Measurements from ENCODE around the gene CCDC78.

CCDC78 gene

GRCh38 chr16:769184-769784 lies 43.0 kb upstream of the CCDC78 start:
- DNase-seq (ENCODE audit: low read depth in 1 of 2, low spot score in 1 of 2) = no peak
- Histone ChIP-seq H3K27me3 (ENCODE audit: insufficient read depth, poor library complexity, severe bottlenecking) (no peaks in the 10 kb centered on the region), H3K4me3 (replicated peaks; ENCODE audit: insufficient read depth, low read length) (no peak overlapping the region), H3K27ac (replicated peaks) (no peak overlapping the region)
- no peak for TF ChIP-seq CTCF (IDR thresholded peaks at IDR 0.05; ENCODE audit: insufficient read depth, low read length)
- no peak for TF ChIP-seq SPI1 (IDR thresholded peaks at IDR 0.05; ENCODE audit: borderline replicate concordance, low read depth)
- TF ChIP-seq, protein P1, sequence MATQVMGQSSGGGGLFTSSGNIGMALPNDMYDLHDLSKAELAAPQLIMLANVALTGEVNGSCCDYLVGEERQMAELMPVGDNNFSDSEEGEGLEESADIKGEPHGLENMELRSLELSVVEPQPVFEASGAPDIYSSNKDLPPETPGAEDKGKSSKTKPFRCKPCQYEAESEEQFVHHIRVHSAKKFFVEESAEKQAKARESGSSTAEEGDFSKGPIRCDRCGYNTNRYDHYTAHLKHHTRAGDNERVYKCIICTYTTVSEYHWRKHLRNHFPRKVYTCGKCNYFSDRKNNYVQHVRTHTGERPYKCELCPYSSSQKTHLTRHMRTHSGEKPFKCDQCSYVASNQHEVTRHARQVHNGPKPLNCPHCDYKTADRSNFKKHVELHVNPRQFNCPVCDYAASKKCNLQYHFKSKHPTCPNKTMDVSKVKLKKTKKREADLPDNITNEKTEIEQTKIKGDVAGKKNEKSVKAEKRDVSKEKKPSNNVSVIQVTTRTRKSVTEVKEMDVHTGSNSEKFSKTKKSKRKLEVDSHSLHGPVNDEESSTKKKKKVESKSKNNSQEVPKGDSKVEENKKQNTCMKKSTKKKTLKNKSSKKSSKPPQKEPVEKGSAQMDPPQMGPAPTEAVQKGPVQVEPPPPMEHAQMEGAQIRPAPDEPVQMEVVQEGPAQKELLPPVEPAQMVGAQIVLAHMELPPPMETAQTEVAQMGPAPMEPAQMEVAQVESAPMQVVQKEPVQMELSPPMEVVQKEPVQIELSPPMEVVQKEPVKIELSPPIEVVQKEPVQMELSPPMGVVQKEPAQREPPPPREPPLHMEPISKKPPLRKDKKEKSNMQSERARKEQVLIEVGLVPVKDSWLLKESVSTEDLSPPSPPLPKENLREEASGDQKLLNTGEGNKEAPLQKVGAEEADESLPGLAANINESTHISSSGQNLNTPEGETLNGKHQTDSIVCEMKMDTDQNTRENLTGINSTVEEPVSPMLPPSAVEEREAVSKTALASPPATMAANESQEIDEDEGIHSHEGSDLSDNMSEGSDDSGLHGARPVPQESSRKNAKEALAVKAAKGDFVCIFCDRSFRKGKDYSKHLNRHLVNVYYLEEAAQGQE (IDR thresholded peaks at IDR 0.05; ENCODE audit: insufficient replicate concordance, low read depth) = no peak
- TF ChIP-seq POLR2AphosphoS5 (IDR thresholded peaks at IDR 0.05; ENCODE audit: low read depth) = no peak
- TF ChIP-seq GABPA (IDR thresholded peaks at IDR 0.05; ENCODE audit: low read depth) = no peak

DNA sequence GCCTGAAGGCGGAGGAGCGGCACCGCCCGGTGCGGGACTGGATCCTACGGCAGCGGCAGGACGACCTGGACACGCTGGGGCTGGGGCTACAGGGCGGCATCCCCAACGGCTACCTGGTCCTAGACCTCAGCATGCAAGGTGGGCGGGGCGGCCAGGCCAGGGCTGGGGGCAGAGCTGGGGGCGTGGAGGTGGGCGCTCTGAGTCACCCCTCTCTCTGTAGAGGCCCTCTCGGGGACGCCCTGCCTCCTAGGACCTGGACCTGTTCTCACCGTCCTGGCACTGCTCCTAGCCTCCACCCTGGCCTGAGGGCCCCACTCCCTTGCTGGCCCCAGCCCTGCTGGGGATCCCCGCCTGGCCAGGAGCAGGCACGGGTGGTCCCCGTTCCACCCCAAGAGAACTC lies 42.2 kb upstream of the CCDC78 start:
- Histone ChIP-seq H3K27me3 (ENCODE audit: insufficient read depth, poor library complexity, severe bottlenecking) (no peaks in the 10 kb centered on the region), H3K27ac (replicated peaks) (no peak overlapping the region), H3K4me3 (replicated peaks; ENCODE audit: insufficient read depth, low read length) (no peak overlapping the region)
- no peak for DNase-seq (ENCODE audit: low read depth in 1 of 2, low spot score in 1 of 2)
- TF ChIP-seq SPI1 (IDR thresholded peaks at IDR 0.05; ENCODE audit: borderline replicate concordance, low read depth) = no peak
- TF ChIP-seq, protein P1 (IDR thresholded peaks at IDR 0.05; ENCODE audit: insufficient replicate concordance, low read depth) = no peak
- no peak for TF ChIP-seq POLR2AphosphoS5 (IDR thresholded peaks at IDR 0.05; ENCODE audit: low read depth)
- no peak for TF ChIP-seq CTCF (IDR thresholded peaks at IDR 0.05; ENCODE audit: insufficient read depth, low read length)
- no peak for TF ChIP-seq GABPA (IDR thresholded peaks at IDR 0.05; ENCODE audit: low read depth)

- TF ChIP-seq POLR2AphosphoS5 (IDR thresholded peaks at IDR 0.05; ENCODE audit: low read depth) = no peak
- TF ChIP-seq, protein P1 (IDR thresholded peaks at IDR 0.05; ENCODE audit: insufficient replicate concordance, low read depth) = no peak
- TF ChIP-seq SPI1 (IDR thresholded peaks at IDR 0.05; ENCODE audit: borderline replicate concordance, low read depth) = no peak
- TF ChIP-seq CTCF (IDR thresholded peaks at IDR 0.05; ENCODE audit: insufficient read depth, low read length) = no peak
- TF ChIP-seq GABPA (IDR thresholded peaks at IDR 0.05; ENCODE audit: low read depth) = no peak
- no peak for DNase-seq (ENCODE audit: low read depth in 1 of 2, low spot score in 1 of 2)
- no peak overlapping the region for H3K27ac ChIP-seq (replicated peaks)
These were observed 41.5 kb upstream of the CCDC78 start for GRCh38 chr16:767743-768235.

More at GRCh38 chr16:767743-768235, 41.5 kb upstream of the CCDC78 start:
- no peaks in the 10 kb centered on the region for H3K27me3 ChIP-seq (ENCODE audit: insufficient read depth, poor library complexity, severe bottlenecking)
- no peak overlapping the region for H3K4me3 ChIP-seq (replicated peaks; ENCODE audit: insufficient read depth, low read length)

All from HL-60 (cell line).